Vagina (tissue), 2 donors: ENCODE data around the gene ASPG. TPM values are rescaled to one million over a fixed set of nuclear protein-coding genes. Genes with fewer than 3 reads are reported as not detected.

Experiments
- DNase-seq, 2 donors: peaks; one replicate each; pipeline ENCODE4 v3.0.0-alpha.2; 2017; ENCODE audit errors: extremely low spot score in 2 of 2
- H3K27ac ChIP-seq: fragments of 200-600 bp; sonication (generic); one replicate; pipeline ENCODE4 v1.5.1; 2019
- H3K27me3 ChIP-seq: fragments of 200-600 bp; sonication (generic); one replicate; pipeline ENCODE4 v1.5.1; 2019
- H3K36me3 ChIP-seq, 2 donors: fragments of 200-600 bp; sonication (generic); one replicate each; pipeline ENCODE4 v1.5.1; 2017 to 2019
- H3K4me1 ChIP-seq: fragments of 200-600 bp; sonication (generic); one replicate; pipeline ENCODE4 v1.5.1; 2019
- H3K4me3 ChIP-seq, 2 donors: fragments of 200-600 bp; sonication (generic); 1 replicate in 1 of 2; 2 replicates in 1 of 2; pipeline ENCODE4 v1.5.1; 2016 to 2019
- H3K9me3 ChIP-seq: fragments of 200-600 bp; sonication (generic); one replicate; pipeline ENCODE4 v1.5.1; 2019
- POLR2A ChIP-seq, 2 donors: fragments of 450-650 bp; IDR thresholded peaks; one replicate each; pipeline ENCODE4 v1.6.1; 2017; ENCODE audit warnings: antibody characterized with exemption in 2 of 2, mild to moderate bottlenecking in 2 of 2, moderate library complexity in 2 of 2
- POLR2AphosphoS5 ChIP-seq, 2 donors: sonication (generic); formaldehyde crosslinking; IDR thresholded peaks; one replicate each; pipeline ENCODE4 v1.9.0; 2017; ENCODE audit warnings: antibody characterized with exemption in 2 of 2, mild to moderate bottlenecking in 2 of 2, low read depth in 1 of 2; ENCODE audit not compliant: insufficient read depth in 1 of 2
- intact Hi-C: fragments of 100-400 bp; cut with DNase I; formaldehyde crosslinking; loops from one replicate; pipeline ENCODE4 v1.15.1; 2023
- total RNA-seq: library from RNA; depleted of rRNA; stranded (reverse); fragments of >200 nt; gene quantifications from one replicate; pipeline ENCODE4 v1.2.3, GENCODE V29; 2016
- TF ChIP-seq, protein P1 (sequence below), 3 experiments: fragments of 450-650 bp in 2 of 3; fragments of 200-600 bp in 1 of 3; sonication (generic) in 1 of 3; IDR thresholded peaks; one replicate each; pipeline ENCODE4 v1.5.1; 2017 to 2019; ENCODE audit warnings: antibody characterized with exemption in 3 of 3, mild to moderate bottlenecking in 2 of 3, moderate library complexity in 2 of 3

Gene ASPG
- total RNA-seq, 1 donor from 2014 or later, result 3.7 TPM

- H3K4me1 ChIP-seq, result peaks cover 15% of the 10 kb centered on the region
- H3K27ac ChIP-seq, result no peak overlapping the region
- TF ChIP-seq, protein P1, sequence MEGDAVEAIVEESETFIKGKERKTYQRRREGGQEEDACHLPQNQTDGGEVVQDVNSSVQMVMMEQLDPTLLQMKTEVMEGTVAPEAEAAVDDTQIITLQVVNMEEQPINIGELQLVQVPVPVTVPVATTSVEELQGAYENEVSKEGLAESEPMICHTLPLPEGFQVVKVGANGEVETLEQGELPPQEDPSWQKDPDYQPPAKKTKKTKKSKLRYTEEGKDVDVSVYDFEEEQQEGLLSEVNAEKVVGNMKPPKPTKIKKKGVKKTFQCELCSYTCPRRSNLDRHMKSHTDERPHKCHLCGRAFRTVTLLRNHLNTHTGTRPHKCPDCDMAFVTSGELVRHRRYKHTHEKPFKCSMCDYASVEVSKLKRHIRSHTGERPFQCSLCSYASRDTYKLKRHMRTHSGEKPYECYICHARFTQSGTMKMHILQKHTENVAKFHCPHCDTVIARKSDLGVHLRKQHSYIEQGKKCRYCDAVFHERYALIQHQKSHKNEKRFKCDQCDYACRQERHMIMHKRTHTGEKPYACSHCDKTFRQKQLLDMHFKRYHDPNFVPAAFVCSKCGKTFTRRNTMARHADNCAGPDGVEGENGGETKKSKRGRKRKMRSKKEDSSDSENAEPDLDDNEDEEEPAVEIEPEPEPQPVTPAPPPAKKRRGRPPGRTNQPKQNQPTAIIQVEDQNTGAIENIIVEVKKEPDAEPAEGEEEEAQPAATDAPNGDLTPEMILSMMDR (IDR thresholded peaks at IDR 0.05), result no peak
- TF ChIP-seq POLR2AphosphoS5 (IDR thresholded peaks at IDR 0.05; ENCODE audit: insufficient read depth in 1 of 2, low read depth in 1 of 2) (no peak), POLR2A (IDR thresholded peaks at IDR 0.05) (no peak)
- no peak for DNase-seq
- intact Hi-C loops, result no loop called here
- H3K4me3 ChIP-seq, result no peak overlapping the region
- no peaks in the 10 kb centered on the region for H3K27me3 ChIP-seq
- no peaks in the 10 kb centered on the region for H3K36me3 ChIP-seq
- no peaks in the 10 kb centered on the region for H3K9me3 ChIP-seq
These were observed 68.7 kb downstream of the ASPG start for GRCh38 chr14:104154246-104154645.

DNA sequence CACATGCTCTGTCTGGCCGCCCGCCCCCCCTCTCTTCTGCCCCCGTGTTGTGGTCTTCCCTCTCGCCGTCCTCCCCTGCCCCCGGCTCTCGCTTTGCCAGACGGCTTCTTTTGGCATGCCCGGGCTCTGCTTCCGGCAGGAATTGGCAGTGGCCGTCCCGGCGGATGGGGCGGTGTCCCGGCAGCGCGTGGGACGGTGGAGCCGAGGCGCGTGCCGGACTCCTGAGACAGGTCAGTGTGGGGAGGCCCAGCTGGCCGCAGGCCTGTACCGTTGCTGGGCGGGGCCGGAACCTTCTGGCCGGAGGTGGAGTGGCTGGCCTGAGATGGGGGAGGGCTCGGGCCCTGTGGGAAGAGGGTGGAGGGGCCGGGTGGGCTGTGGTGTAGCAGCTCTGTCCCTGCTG lies 70.0 kb downstream of the ASPG start:
- Histone ChIP-seq H3K36me3 (no peaks in the 10 kb centered on the region), H3K27me3 (no peaks in the 10 kb centered on the region), H3K4me1 (peaks cover 4% of the 10 kb centered on the region), H3K4me3 (no peak overlapping the region), H3K9me3 (no peaks in the 10 kb centered on the region), H3K27ac (no peak overlapping the region)
- intact Hi-C loops, result no loop called here
- TF ChIP-seq POLR2A (IDR thresholded peaks at IDR 0.05) (no peak), POLR2AphosphoS5 (IDR thresholded peaks at IDR 0.05; ENCODE audit: insufficient read depth in 1 of 2, low read depth in 1 of 2) (no peak)
- TF ChIP-seq, protein P1 (IDR thresholded peaks at IDR 0.05), result no peak
- DNase-seq, result no peak

- Histone ChIP-seq H3K36me3 (no peaks in the 10 kb centered on the region), H3K9me3 (no peaks in the 10 kb centered on the region), H3K27me3 (no peaks in the 10 kb centered on the region), H3K4me1 (no peaks in the 10 kb centered on the region), H3K27ac (no peak overlapping the region), H3K4me3 (no peak overlapping the region)
- DNase-seq, result no peak
- TF ChIP-seq POLR2A (IDR thresholded peaks at IDR 0.05) (no peak), POLR2AphosphoS5 (IDR thresholded peaks at IDR 0.05; ENCODE audit: insufficient read depth in 1 of 2, low read depth in 1 of 2) (no peak)
- TF ChIP-seq, protein P1 (IDR thresholded peaks at IDR 0.05), result no peak
- intact Hi-C loops, result no loop called here
These were observed 70.6 kb downstream of the ASPG start for GRCh38 chr14:104156142-104156541.

- DNase-seq, result no peak
- Histone ChIP-seq H3K9me3 (no peaks in the 10 kb centered on the region), H3K27me3 (no peaks in the 10 kb centered on the region), H3K36me3 (no peaks in the 10 kb centered on the region), H3K4me1 (no peaks in the 10 kb centered on the region), H3K27ac (no peak overlapping the region), H3K4me3 (no peak overlapping the region)
- TF ChIP-seq POLR2A (IDR thresholded peaks at IDR 0.05), result no peak
- TF ChIP-seq, protein P1 (IDR thresholded peaks at IDR 0.05), result no peak
- TF ChIP-seq POLR2AphosphoS5 (IDR thresholded peaks at IDR 0.05; ENCODE audit: insufficient read depth in 1 of 2, low read depth in 1 of 2), result no peak
- intact Hi-C loops, result no loop called here
These were observed 71.8 kb downstream of the ASPG start for GRCh38 chr14:104157016-104157928.
